Nephron (organoid): Measurements from ENCODE around the gene ETS1.

Experiments
- H3K27ac Mint-ChIP-seq, 3 experiments: 2 replicates each; pipeline ENCODE4 v1.8.0; 2020; ENCODE audit warnings: mixed read lengths in 3 of 3, mild to moderate bottlenecking in 2 of 3, moderate library complexity in 1 of 3
- H3K27me3 Mint-ChIP-seq: 2 replicates; pipeline ENCODE4 v1.8.0; 2021; ENCODE audit warnings: low read depth, mild to moderate bottlenecking, moderate library complexity, mixed read lengths
- H3K36me3 Mint-ChIP-seq: 2 replicates; pipeline ENCODE4 v1.8.0; 2020; ENCODE audit warnings: low read depth, mixed read lengths
- H3K4me1 Mint-ChIP-seq: 2 replicates; pipeline ENCODE4 v1.8.0; 2020; ENCODE audit warnings: mixed read lengths
- H3K4me3 Mint-ChIP-seq, 3 experiments: 2 replicates each; pipeline ENCODE4 v1.8.0; 2020; ENCODE audit warnings: mild to moderate bottlenecking in 3 of 3, mixed read lengths in 3 of 3, moderate library complexity in 2 of 3
- H3K9me3 Mint-ChIP-seq: 2 replicates; pipeline ENCODE4 v1.8.0; 2020; ENCODE audit warnings: mixed read lengths
- CTCF ChIP-seq, 3 experiments: fragments of 200-600 bp; sonication (generic); IDR thresholded peaks; one replicate each; pipeline ENCODE4 v1.5.0; 2021; ENCODE audit warnings: antibody characterized with exemption in 3 of 3; ENCODE audit not compliant: unreplicated experiment in 3 of 3

The ETS1 gene

GRCh38 chr11:128582496-128583366 lies 4.6 kb downstream of the ETS1 start:
- Mint-ChIP-seq H3K4me1 (peaks cover 64% of the 10 kb centered on the region), H3K27me3 (peaks cover 37% of the 10 kb centered on the region), H3K27ac (peak overlapping the region; percentile 43 to 60 (median 48)), H3K4me3 (peak overlapping the region; percentile 5 to 68 (median 66)), H3K36me3 (peaks cover 6% of the 10 kb centered on the region), H3K9me3 (no peaks in the 10 kb centered on the region)
- TF ChIP-seq CTCF (IDR thresholded peaks at IDR 0.05; ENCODE audit: unreplicated experiment in 3 of 3): no peak

GRCh38 chr11:128581561-128582272 lies 5.6 kb downstream of the ETS1 start:
- no peak overlapping the region for H3K4me3 Mint-ChIP-seq
- TF ChIP-seq CTCF (IDR thresholded peaks at IDR 0.05; ENCODE audit: unreplicated experiment in 3 of 3): no peak
- H3K27ac Mint-ChIP-seq: peak overlapping the region; percentile 27 to 60 (median 55)
- peaks cover 27% of the 10 kb centered on the region for H3K27me3 Mint-ChIP-seq
- H3K4me1 Mint-ChIP-seq: peaks cover 65% of the 10 kb centered on the region
- no peaks in the 10 kb centered on the region for H3K9me3 Mint-ChIP-seq
- peaks cover 6% of the 10 kb centered on the region for H3K36me3 Mint-ChIP-seq

- peaks cover 71% of the 10 kb centered on the region for H3K4me1 Mint-ChIP-seq
- no peak for TF ChIP-seq CTCF (IDR thresholded peaks at IDR 0.05; ENCODE audit: unreplicated experiment in 3 of 3)
- no peaks in the 10 kb centered on the region for H3K9me3 Mint-ChIP-seq
- H3K36me3 Mint-ChIP-seq: peaks cover 6% of the 10 kb centered on the region
- peak overlapping the region; percentile 51 to 60 (median 55) for H3K27ac Mint-ChIP-seq
- H3K27me3 Mint-ChIP-seq: peaks cover 16% of the 10 kb centered on the region
- H3K4me3 Mint-ChIP-seq: no peak overlapping the region
Observed at GRCh38 chr11:128580612-128581011, 6.7 kb downstream of the ETS1 start.

- H3K36me3 Mint-ChIP-seq: peaks cover 10% of the 10 kb centered on the region
- H3K4me3 Mint-ChIP-seq: no peak overlapping the region
- peak overlapping the region; percentile 37 to 63 (median 51) for H3K27ac Mint-ChIP-seq
- no peaks in the 10 kb centered on the region for H3K9me3 Mint-ChIP-seq
- H3K27me3 Mint-ChIP-seq: peaks cover 12% of the 10 kb centered on the region
- TF ChIP-seq CTCF (IDR thresholded peaks at IDR 0.05; ENCODE audit: unreplicated experiment in 3 of 3): no peak
- peaks cover 77% of the 10 kb centered on the region for H3K4me1 Mint-ChIP-seq
Observed at GRCh38 chr11:128579798-128580504, 7.4 kb downstream of the ETS1 start.

- Mint-ChIP-seq H3K36me3 (peaks cover 23% of the 10 kb centered on the region), H3K4me1 (peaks cover 53% of the 10 kb centered on the region), H3K4me3 (peak overlapping the region; percentile 26 to 33 (median 30)), H3K27ac (peak overlapping the region; percentile 32 to 86 (median 75)), H3K27me3 (peaks cover 11% of the 10 kb centered on the region), H3K9me3 (peaks cover 4% of the 10 kb centered on the region)
- no peak for TF ChIP-seq CTCF (IDR thresholded peaks at IDR 0.05; ENCODE audit: unreplicated experiment in 3 of 3)
Observed at GRCh38 chr11:128576555-128576954, 10.8 kb downstream of the ETS1 start.
